A549 treated with Hydrocortisone at 1 μM for 4 hours (cell line): Measurements from ENCODE around the gene SLC6A16. TPM values are rescaled to one million over a fixed set of nuclear protein-coding genes. Genes with fewer than 3 reads are reported as not detected.

Source experiments
- total RNA-seq: library from RNA; stranded (reverse); fragments of 200-300 nt; extraction: Qiagen RNA extraction; gene quantifications from 5 replicates; pipeline ENCODE4 v1.2.3, GENCODE V29; 2022

SLC6A16 gene
- total RNA-seq: 0.77 to 1.3 TPM (median 0.85 TPM) in 5 replicates

DNA sequence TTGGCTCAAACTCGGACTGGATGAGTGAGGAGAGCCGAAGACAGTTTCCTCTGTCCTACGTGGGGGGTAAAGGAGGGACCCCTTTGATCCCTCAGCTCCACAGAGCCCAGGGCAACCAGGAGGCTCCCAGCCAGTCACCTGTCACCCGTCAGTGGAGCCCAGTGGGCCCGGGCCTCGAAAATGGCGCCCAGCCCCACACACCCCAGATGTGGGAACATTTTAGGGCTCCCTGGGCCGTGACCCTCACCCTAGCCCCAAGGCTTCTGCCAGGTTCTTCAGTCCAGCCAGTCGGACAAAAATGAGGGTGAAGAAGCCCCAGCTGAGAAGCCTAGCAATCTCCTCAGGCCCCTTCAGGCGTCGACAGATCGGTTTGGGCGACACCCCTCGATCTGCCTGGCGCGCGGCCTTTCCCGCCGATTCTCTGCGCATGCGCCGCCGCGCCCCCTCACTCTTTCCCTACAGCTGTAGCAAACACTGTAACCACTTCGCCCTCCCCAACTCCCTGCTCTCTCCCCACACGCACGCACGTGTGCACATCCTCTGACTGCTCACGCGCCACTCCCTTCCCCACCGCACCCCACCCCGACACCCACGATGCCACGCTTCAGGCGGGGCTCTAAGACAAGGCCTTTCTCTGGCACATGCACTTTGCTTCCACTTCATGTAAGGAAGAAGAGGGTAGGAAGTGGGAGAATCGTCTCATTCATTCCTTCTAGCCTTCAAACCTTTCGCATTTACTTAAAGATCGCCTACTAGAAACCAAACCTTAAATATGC, at the start of gene SLC6A16:
Gene SLC6A16 (minus strand): TSS at position 391 of the 776 bp plus-strand sequence. CDS start 13,844 bp downstream, outside the sequence.

DNA sequence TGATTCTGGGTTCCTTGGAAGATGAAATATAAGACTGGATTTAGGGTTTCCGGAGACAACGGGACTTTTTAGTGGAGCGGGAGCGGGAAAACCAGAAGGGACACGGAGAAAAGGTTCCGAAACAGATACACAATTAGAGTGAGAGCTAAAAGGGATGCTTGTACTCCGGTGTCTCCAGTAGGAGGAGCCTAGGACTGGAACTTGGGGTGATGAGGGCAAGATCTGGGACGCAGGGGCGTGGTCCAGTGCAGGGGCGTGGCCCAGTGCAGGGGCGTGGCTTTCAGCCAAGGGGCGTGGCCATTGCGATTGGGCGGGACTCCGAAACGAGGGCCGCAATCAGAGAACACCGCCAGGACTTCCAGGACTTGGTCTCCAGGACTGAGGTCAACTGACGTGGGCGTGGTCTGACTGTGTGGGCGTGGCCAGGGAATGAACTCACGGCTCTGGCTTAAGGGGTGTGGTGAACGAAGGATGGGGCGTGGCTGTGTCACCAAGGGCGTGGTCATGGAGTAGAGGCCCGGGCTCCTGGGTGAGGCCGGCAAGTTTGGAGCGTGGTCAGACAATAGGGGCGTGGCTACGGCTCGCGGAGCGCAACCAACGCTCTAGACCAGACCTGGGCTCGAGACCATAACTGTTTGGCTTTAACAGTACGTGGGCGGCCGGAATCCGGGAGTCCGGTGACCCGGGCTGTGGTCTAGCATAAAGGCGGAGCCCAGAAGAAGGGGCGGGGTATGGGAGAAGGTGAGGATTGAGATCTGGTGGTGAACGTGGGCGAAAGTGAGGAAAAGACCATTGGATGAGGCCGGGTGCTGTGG, 38.5 kb upstream of the SLC6A16 start, which contains the start of gene DKKL1:
Gene DKKL1 (plus strand): TSS at position 610 of the 815 bp plus-strand sequence. CDS start 122 bp downstream, at position 732.

GRCh38 chr19:49362048-49362928, 37.3 kb upstream of the SLC6A16 start, which contains the start of gene TEAD2:
TSS of gene TEAD2 (minus strand) at chr19:49362416. CDS start at chr19:49360075, 2,341 bp downstream.

GRCh38 chr19:49335071-49335783, 10.2 kb upstream of the SLC6A16 start, which contains the start of gene CD37:
TSS of gene CD37 (plus strand) at chr19:49335406. CDS start at chr19:49335541, 135 bp downstream.

Other genes with a start within 250 kb of the SLC6A16 start
- 306 to 331 TPM (median 309 TPM) in 5 replicates for gene SNRNP70, start 239.7 kb downstream of the SLC6A16 start, total RNA-seq
- gene LIN7B, start 210.8 kb downstream of the SLC6A16 start, total RNA-seq: 4.7 to 7.9 TPM (median 6.9 TPM) in 5 replicates
- 1.1 to 1.9 TPM (median 1.7 TPM) in 5 replicates for gene C19orf73, start 206.0 kb downstream of the SLC6A16 start, total RNA-seq
- gene PPFIA3, start 205.6 kb downstream of the SLC6A16 start, total RNA-seq: 4.7 to 8.1 TPM (median 7.0 TPM) in 5 replicates
- 0.03 TPM in 1 of 5 replicates, not detected in the others for gene HRC, start 169.8 kb downstream of the SLC6A16 start, total RNA-seq
- gene TRPM4, start 167.4 kb downstream of the SLC6A16 start, total RNA-seq: 8.2 to 10.2 TPM (median 9.6 TPM) in 5 replicates
- not detected in 5 replicates for gene CD37, start 10.2 kb upstream of the SLC6A16 start, total RNA-seq
- gene TEAD2, start 37.2 kb upstream of the SLC6A16 start, total RNA-seq: 13.2 to 19.7 TPM (median 16.8 TPM) in 5 replicates
- 0.33 to 0.71 TPM (median 0.59 TPM) in 4 of 5 replicates, not detected in the other for gene DKKL1, start 38.7 kb upstream of the SLC6A16 start, total RNA-seq
- gene KASH5, start 63.1 kb upstream of the SLC6A16 start, total RNA-seq: 0.12 TPM in 1 of 5 replicates, not detected in the others
- gene PTH2, start 98.2 kb upstream of the SLC6A16 start, total RNA-seq: not detected in 5 replicates
- gene GFY, start 100.2 kb upstream of the SLC6A16 start, total RNA-seq: 0.14 to 0.24 TPM (median 0.16 TPM) in 5 replicates
- gene SLC17A7, start 116.3 kb upstream of the SLC6A16 start, total RNA-seq: 0.37 to 0.75 TPM (median 0.59 TPM) in 5 replicates
- gene PIH1D1, start 126.6 kb upstream of the SLC6A16 start, total RNA-seq: 83.8 to 95.7 TPM (median 87.0 TPM) in 5 replicates
- gene ALDH16A1, start 128.0 kb upstream of the SLC6A16 start, total RNA-seq: 16.6 to 24.0 TPM (median 22.1 TPM) in 5 replicates
- 1.1 to 1.4 TPM (median 1.3 TPM) in 5 replicates for gene FLT3LG, start 149.0 kb upstream of the SLC6A16 start, total RNA-seq
- 3,942 to 4,218 TPM (median 4,024 TPM) in 5 replicates for gene RPL13A, start 162.4 kb upstream of the SLC6A16 start, total RNA-seq
- gene RPS11, start 171.2 kb upstream of the SLC6A16 start, total RNA-seq: 3,861 to 4,163 TPM (median 3,950 TPM) in 5 replicates
- gene FCGRT, start 187.5 kb upstream of the SLC6A16 start, total RNA-seq: 23.5 to 32.7 TPM (median 30.2 TPM) in 5 replicates
- 1.5 to 2.9 TPM (median 2.2 TPM) in 5 replicates for gene RCN3, start 202.8 kb upstream of the SLC6A16 start, total RNA-seq